C4-2B (cell line): ENCODE results near the gene TNS3.

Source experiments
- CTCF ChIP-seq: fragments of 450-650 bp; conservative IDR thresholded peaks from 2 replicates; pipeline ENCODE4 v1.5.1; 2017; ENCODE audit warnings: mild to moderate bottlenecking
- ZFX ChIP-seq: fragments of 450-650 bp; IDR thresholded peaks from 2 replicates; pipeline ENCODE4 v1.6.1; 2017

GRCh38 chr7:47576031-47576865, 5.7 kb downstream of the TNS3 start:
- no peak for TF ChIP-seq CTCF
- TF ChIP-seq ZFX, result no peak
